ENCODE measurements around the gene DNMBP.
"Not testable (repeated sequence)": the region's sequence is repeated elsewhere in the genome, so short reads cannot be mapped to it uniquely, and the experiment has no call there.

Gene DNMBP

GRCh38 chr10:99993701-99994689, 15.8 kb downstream of the DNMBP start:
- peak; percentile 43 for DNase-seq (ENCODE audit: low read depth in 2 of 2)

- DNase-seq (ENCODE audit: low read depth in 2 of 2) = not testable (repeated sequence)
These were observed 24.1 kb downstream of the DNMBP start for GRCh38 chr10:99985637-99986036.

GRCh38 chr10:99984211-99985034, 25.3 kb downstream of the DNMBP start:
- DNase-seq (ENCODE audit: low read depth in 2 of 2) = no peak

- no peak for DNase-seq (ENCODE audit: low read depth in 2 of 2)
These were observed 26.3 kb downstream of the DNMBP start for GRCh38 chr10:99983280-99983988.

GRCh38 chr10:99982728-99983127, 27.0 kb downstream of the DNMBP start:
- no peak for DNase-seq (ENCODE audit: low read depth in 2 of 2)

- DNase-seq (ENCODE audit: low read depth in 2 of 2) = no peak
These were observed 28.1 kb downstream of the DNMBP start for GRCh38 chr10:99981581-99982199.

GRCh38 chr10:99979066-99979685, 30.6 kb downstream of the DNMBP start:
- no peak for DNase-seq (ENCODE audit: low read depth in 2 of 2)

- no peak for DNase-seq (ENCODE audit: low read depth in 2 of 2)
These were observed 31.8 kb downstream of the DNMBP start for GRCh38 chr10:99977916-99978315.

- no peak for DNase-seq (ENCODE audit: low read depth in 2 of 2)
These were observed 32.7 kb downstream of the DNMBP start for GRCh38 chr10:99976886-99977665.

- no peak for DNase-seq (ENCODE audit: low read depth in 2 of 2)
These were observed 33.6 kb downstream of the DNMBP start for GRCh38 chr10:99975942-99976809.

- no peak for DNase-seq (ENCODE audit: low read depth in 2 of 2)
These were observed 34.5 kb downstream of the DNMBP start for GRCh38 chr10:99975106-99975829.

- DNase-seq (ENCODE audit: low read depth in 2 of 2) = no peak
These were observed 36.6 kb downstream of the DNMBP start for GRCh38 chr10:99973190-99973589.

- no peak for DNase-seq (ENCODE audit: low read depth in 2 of 2)
These were observed 41.8 kb downstream of the DNMBP start for GRCh38 chr10:99967961-99968360.

- no peak for DNase-seq (ENCODE audit: low read depth in 2 of 2)
These were observed 43.4 kb downstream of the DNMBP start for GRCh38 chr10:99966306-99966705.

GRCh38 chr10:99965700-99966099, 44.0 kb downstream of the DNMBP start:
- DNase-seq (ENCODE audit: low read depth in 2 of 2) = no peak

GRCh38 chr10:99964791-99965190, 45.0 kb downstream of the DNMBP start:
- DNase-seq (ENCODE audit: low read depth in 2 of 2) = no peak

GRCh38 chr10:99963467-99964165, 46.1 kb downstream of the DNMBP start:
- DNase-seq (ENCODE audit: low read depth in 2 of 2) = not testable (repeated sequence)

- no peak for DNase-seq (ENCODE audit: low read depth in 2 of 2)
These were observed 50.9 kb downstream of the DNMBP start for GRCh38 chr10:99958806-99959205.
